ENCODE results near the gene ROCK2. TPM values are rescaled to one million over a fixed set of nuclear protein-coding genes. Genes with fewer than 3 reads are reported as not detected.

ROCK2 gene
- total and polyA plus RNA-seq, 9 of the 15 experiments (the other 6 are each of a cell fraction or from before 2014, with no cell fraction given), result 4.9 to 30.6 (median 14.3) TPM

DNA sequence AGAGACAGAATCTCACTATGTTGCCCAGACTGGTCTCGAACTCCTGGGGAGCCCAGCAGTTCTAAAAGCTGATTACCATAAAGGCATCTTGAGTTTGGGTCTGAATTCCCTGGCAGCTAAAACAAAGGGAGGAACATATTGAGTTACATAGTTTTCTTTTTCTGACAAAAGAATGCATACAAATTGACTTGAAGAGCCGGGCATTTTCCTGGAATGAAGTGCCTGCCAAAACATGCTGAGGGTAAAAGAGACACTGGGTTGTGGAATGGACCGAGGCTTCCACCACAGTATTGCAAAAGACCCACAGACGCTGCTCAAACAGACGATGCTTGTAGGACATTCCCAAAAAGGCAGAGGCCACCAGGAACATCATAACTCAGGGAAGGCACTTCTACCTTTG is 35.1 kb upstream of the ROCK2 start (continued):
- TF ChIP-seq, protein P1, sequence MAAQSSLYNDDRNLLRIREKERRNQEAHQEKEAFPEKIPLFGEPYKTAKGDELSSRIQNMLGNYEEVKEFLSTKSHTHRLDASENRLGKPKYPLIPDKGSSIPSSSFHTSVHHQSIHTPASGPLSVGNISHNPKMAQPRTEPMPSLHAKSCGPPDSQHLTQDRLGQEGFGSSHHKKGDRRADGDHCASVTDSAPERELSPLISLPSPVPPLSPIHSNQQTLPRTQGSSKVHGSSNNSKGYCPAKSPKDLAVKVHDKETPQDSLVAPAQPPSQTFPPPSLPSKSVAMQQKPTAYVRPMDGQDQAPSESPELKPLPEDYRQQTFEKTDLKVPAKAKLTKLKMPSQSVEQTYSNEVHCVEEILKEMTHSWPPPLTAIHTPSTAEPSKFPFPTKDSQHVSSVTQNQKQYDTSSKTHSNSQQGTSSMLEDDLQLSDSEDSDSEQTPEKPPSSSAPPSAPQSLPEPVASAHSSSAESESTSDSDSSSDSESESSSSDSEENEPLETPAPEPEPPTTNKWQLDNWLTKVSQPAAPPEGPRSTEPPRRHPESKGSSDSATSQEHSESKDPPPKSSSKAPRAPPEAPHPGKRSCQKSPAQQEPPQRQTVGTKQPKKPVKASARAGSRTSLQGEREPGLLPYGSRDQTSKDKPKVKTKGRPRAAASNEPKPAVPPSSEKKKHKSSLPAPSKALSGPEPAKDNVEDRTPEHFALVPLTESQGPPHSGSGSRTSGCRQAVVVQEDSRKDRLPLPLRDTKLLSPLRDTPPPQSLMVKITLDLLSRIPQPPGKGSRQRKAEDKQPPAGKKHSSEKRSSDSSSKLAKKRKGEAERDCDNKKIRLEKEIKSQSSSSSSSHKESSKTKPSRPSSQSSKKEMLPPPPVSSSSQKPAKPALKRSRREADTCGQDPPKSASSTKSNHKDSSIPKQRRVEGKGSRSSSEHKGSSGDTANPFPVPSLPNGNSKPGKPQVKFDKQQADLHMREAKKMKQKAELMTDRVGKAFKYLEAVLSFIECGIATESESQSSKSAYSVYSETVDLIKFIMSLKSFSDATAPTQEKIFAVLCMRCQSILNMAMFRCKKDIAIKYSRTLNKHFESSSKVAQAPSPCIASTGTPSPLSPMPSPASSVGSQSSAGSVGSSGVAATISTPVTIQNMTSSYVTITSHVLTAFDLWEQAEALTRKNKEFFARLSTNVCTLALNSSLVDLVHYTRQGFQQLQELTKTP (IDR thresholded peaks at IDR 0.05; ENCODE audit: low read depth in 1 of 2, partially characterized antibody in 2 of 2), result no peak
- no peak for TF ChIP-seq ZNF197 (CRISPR knock-in tag; IDR thresholded peaks at IDR 0.05; ENCODE audit: low read depth)
- no peak for TF ChIP-seq NUFIP1 (IDR thresholded peaks at IDR 0.05; ENCODE audit: partially characterized antibody)
- TF ChIP-seq MEF2D (tag; conservative IDR thresholded peaks at IDR 0.05; ENCODE audit: low read depth), result no peak
- TF ChIP-seq, protein P2, sequence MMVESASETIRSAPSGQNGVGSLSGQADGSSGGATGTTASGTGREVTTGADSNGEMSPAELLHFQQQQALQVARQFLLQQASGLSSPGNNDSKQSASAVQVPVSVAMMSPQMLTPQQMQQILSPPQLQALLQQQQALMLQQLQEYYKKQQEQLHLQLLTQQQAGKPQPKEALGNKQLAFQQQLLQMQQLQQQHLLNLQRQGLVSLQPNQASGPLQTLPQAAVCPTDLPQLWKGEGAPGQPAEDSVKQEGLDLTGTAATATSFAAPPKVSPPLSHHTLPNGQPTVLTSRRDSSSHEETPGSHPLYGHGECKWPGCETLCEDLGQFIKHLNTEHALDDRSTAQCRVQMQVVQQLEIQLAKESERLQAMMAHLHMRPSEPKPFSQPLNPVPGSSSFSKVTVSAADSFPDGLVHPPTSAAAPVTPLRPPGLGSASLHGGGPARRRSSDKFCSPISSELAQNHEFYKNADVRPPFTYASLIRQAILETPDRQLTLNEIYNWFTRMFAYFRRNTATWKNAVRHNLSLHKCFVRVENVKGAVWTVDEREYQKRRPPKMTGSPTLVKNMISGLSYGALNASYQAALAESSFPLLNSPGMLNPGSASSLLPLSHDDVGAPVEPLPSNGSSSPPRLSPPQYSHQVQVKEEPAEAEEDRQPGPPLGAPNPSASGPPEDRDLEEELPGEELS (CRISPR knock-in tag; IDR thresholded peaks at IDR 0.05; ENCODE audit: borderline replicate concordance), result no peak
- TF ChIP-seq MEF2A (IDR thresholded peaks at IDR 0.05; ENCODE audit: control insufficient read depth, low read depth, low read length), result no peak
